GM19467 (cell line): ENCODE measurements around the gene PAPLN.
"Not testable (repeated sequence)": the region's sequence is repeated elsewhere in the genome, so short reads cannot be mapped to it uniquely, and the experiment has no call there.

Experiments
- ATAC-seq: cut with Tn5 transposase; IDR thresholded peaks from one replicate; pipeline ENCODE4 v1.9.1; 2021; ENCODE audit warnings: mild to moderate bottlenecking, moderate library complexity; ENCODE audit not compliant: unreplicated experiment

PAPLN gene

GRCh38 chr14:73283608-73284379, 46.5 kb downstream of the PAPLN start:
- no peak for ATAC-seq

DNA sequence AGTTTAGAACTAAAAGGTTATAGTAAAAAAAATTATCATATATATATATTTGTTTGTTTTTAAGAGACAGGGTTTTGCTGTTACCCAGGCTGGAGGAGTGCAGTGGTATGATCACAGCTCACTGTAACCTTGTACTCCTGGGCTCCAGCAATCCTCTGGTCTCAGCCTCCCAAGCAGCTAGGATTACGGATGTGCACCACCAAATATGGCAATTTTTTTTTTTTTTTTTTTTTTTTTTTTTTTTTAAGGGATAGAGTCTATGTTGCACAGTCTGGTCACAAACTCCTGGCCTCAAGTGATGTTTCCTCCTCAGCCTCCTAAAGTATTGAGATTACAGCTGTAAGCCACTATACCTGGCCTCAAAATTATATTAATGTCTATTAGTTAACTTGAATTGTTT, 48.7 kb downstream of the PAPLN start:
- ATAC-seq: no peak

- ATAC-seq: no peak
Observed at GRCh38 chr14:73286598-73286997, 49.3 kb downstream of the PAPLN start.

- ATAC-seq: no peak
Observed at GRCh38 chr14:73287071-73287470, 49.8 kb downstream of the PAPLN start.

DNA sequence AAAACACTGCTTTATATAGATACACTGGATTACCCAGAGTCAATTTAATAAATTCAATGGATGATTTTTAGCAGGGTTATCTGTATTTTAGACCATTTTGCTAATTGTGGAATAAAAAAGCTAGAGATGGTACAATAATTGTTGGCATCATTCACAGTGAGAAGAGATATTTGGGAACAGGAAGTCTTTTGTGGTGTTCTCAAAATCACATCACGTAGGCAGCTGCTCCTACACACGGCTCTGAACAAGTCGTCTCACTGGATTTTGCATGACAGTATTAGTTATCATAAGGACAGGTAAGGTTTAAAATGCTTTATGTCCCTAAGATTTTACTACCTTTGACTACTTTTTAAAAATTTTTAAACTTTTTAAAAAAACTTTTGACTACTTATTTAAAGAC, 52.0 kb downstream of the PAPLN start:
- ATAC-seq: no peak

DNA sequence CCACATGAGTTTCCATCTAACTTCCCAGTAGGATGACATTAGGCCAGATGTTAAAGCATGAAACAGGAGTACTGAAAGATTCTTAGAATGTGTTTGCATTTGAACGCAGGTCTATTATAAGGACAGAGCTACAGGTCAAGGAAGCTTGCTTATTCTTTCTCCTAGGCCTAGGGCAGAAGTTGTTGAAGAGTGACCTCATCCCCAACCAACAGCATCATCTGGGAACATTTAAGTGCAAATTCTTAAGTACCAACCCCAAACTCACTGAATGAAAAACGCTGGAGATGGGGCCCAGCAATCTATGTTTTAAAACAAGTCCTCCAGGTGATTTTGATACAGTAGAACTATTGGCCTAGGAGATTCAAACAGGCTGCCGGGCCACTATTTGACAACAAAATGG, 52.4 kb downstream of the PAPLN start:
- ATAC-seq: no peak

GRCh38 chr14:73290279-73290678, 53.0 kb downstream of the PAPLN start:
- ATAC-seq: no peak

DNA sequence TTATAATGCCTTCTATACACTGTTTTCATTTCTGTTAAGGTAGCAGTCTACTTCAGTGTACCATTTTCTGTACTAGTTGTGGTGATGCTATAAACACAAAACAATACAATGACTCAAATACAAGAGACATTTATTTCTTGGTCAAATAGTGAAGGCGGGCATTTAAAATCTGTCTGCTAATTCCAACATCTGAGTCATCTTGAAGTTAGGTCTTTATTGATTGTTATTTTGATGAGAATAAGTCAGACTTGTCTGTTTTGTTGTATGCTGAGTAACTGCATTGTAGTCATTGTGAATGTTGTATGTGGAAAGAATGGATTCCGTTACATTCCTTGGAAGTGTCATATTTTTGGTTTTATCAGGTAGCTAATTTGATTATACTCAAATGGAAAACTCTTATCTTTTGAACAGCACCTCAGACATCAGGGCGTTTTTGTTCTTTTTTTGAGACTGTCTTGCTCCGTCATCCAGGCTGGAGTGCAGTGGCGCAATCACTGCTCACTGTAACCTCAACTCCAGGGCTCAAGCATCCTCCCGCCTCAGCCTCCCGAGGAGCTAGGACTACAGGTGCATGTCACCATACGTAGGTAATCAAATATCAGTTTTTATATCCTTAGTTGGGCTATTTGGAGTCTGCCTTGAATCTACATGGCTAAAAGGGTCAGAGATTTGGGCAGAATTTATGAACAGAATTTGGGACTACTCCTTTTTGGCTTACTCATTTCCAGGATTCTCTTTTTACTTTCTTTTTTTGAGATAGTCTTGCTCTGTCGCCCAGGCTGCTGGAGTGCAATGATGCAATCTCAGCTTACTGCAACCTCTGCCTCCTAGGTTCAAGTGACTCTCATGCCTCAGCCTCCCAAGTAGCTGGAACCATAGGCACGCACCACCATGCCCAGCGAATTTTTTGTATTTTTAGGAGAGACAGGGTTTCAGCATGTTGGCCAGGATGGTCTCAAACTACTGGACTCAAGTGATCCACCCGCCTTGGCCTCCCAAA, 56.8 kb downstream of the PAPLN start:
- ATAC-seq: no peak

DNA sequence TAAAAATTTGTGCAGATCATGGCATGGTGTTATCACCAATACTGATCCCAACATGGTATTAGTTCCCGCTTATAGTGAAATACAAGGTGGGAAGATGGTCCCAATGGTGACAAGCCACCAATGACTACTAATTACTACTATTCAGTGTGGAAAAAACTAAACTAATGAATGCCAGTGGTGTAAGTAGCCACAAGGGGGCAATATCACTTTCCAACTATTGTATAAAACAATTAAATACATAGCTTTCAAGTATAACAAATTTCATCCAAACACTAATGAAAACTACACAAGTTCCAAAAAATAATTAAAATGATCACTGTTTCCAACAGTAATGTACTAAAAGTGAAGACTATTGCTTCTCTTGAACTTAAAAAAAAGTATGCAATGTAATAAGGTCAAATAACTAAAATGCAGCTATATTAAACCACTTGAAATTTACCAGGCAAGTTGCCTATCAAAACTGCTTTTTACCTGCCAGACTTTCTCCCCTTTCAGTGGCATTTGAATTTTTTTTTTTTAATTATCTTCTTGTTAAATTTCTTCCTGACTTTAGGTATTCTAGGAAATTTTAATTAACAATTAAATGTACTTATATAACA, 58.0 kb downstream of the PAPLN start:
- ATAC-seq: no peak

- ATAC-seq: no peak
Observed at GRCh38 chr14:73305499-73305898, 68.2 kb downstream of the PAPLN start.

- ATAC-seq: no peak
Observed at GRCh38 chr14:73307261-73307660, 70.0 kb downstream of the PAPLN start.

DNA sequence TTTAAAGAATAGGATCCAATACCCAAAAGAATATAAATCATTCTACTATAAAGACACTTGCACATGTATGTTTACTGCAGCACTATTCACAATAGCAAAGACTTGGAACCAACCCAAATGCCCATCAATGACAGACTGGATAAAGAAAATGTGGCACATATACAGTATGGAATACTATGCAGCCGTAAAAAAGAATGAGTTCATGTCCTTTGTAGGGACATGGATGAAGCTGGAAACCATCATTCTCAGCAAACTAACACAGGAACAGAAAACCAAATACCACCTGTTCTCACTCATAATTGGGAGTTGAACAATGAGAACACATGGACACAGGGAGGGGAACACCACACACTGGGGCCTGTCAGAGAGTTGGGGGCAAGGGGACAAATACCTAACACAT, 71.9 kb downstream of the PAPLN start:
- not testable (repeated sequence) for ATAC-seq

- no peak for ATAC-seq
Observed at GRCh38 chr14:73311708-73312030, 74.4 kb downstream of the PAPLN start.

- ATAC-seq: no peak
Observed at GRCh38 chr14:73312687-73313086, 75.4 kb downstream of the PAPLN start.

DNA sequence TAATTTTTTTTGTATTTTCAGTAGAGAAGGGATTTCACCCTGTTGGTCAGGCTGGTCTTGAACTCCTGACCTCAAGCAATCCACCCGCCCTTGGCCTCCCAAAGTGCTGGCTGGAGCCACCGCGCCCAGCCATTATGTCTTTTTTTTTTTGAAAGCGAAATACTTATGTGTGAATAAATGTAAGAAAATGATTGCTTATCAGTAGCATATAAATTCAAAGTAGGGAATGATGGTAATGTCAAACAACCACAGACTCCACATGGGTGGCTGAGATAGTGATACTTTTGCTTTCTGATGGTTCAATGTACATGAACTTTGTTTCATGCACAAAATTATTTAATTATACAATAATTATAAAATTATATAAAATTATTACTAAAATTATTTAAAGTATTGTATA, 75.8 kb downstream of the PAPLN start:
- ATAC-seq: no peak

GRCh38 chr14:73323896-73324399, 86.6 kb downstream of the PAPLN start:
- ATAC-seq: no peak
